IMR-90 (cell line): ENCODE results near the gene TOR4A. TPM values are rescaled to one million over a fixed set of nuclear protein-coding genes. Genes with fewer than 3 reads are reported as not detected.

ENCODE experiments used
- ATAC-seq: fragments of 200-7000 bp; cut with Tn5 transposase; 2 replicates; pipeline ENCODE4 v1.9.1; 2020; ENCODE audit warnings: low read depth, mild to moderate bottlenecking, moderate library complexity
- BruUV-seq: library from RNA; stranded (reverse); fragments of 400-500 nt; replicated peaks from 2 replicates; lab custom pipeline; 2021; lab: Mats Ljungman, UMichigan
- CTCF ChIA-PET: fragments of 300-600 bp; formaldehyde crosslinking; extraction: SDS; loops from one replicate; lab custom pipeline; 2021; ENCODE audit warnings: antibody characterized with exemption; lab: Yijun Ruan, JAX
- POLR2A ChIA-PET: fragments of 300-600 bp; sonication (Branson Sonifier 250); formaldehyde crosslinking; loops from one replicate; lab custom pipeline; 2022; ENCODE audit warnings: antibody characterized with exemption; ENCODE audit not compliant: unreplicated experiment; lab: Charles Lee
- DNase-seq: peaks from one replicate; pipeline ENCODE4 v3.0.0; 2013
- H2AFZ ChIP-seq: replicated peaks from 2 replicates; pipeline ENCODE3; 2013; ENCODE audit warnings: low read length, mild to moderate bottlenecking; ENCODE audit not compliant: poor library complexity
- H2AK5ac ChIP-seq: 2 replicates; pipeline ENCODE4 v1.6.1; 2013; ENCODE audit warnings: low read depth, low read length, inconsistent platforms
- H2AK9ac ChIP-seq: replicated peaks from 2 replicates; pipeline ENCODE3; 2013; ENCODE audit warnings: mild to moderate bottlenecking, low read depth, low read length, moderate library complexity; ENCODE audit not compliant: poor library complexity
- H2BK120ac ChIP-seq: 2 replicates; pipeline ENCODE4 v1.6.1; 2013; ENCODE audit warnings: low read depth, low read length, inconsistent platforms
- H2BK15ac ChIP-seq: 3 replicates; pipeline ENCODE4 v1.6.1; 2013; ENCODE audit warnings: low read depth, low read length, inconsistent platforms
- H2BK20ac ChIP-seq: 2 replicates; pipeline ENCODE4 v1.6.1; 2013; ENCODE audit warnings: low read depth, mild to moderate bottlenecking, inconsistent platforms, low read length, moderate library complexity
- H2BK5ac ChIP-seq: 2 replicates; pipeline ENCODE4 v1.6.1; 2013; ENCODE audit warnings: mild to moderate bottlenecking, low read depth, low read length, inconsistent platforms; ENCODE audit not compliant: poor library complexity, severe bottlenecking
- H3K14ac ChIP-seq: replicated peaks from 2 replicates; pipeline ENCODE4 v1.6.1; 2013; ENCODE audit warnings: low read depth, low read length, inconsistent platforms
- H3K18ac ChIP-seq: 2 replicates; pipeline ENCODE4 v1.6.1; 2013; ENCODE audit warnings: low read depth, low read length, control low read depth
- H3K23ac ChIP-seq: 2 replicates; pipeline ENCODE4 v1.6.1; 2013; ENCODE audit warnings: low read depth, low read length, inconsistent platforms
- H3K27ac ChIP-seq: 2 replicates; pipeline ENCODE4 v1.5.1; 2013; ENCODE audit warnings: mild to moderate bottlenecking, control low read depth, low read length; ENCODE audit not compliant: insufficient read depth
- H3K27me3 ChIP-seq: 2 replicates; pipeline ENCODE4 v1.6.1; 2013; ENCODE audit warnings: low read length; ENCODE audit not compliant: control insufficient read depth, insufficient read depth
- H3K36me3 ChIP-seq: 2 replicates; pipeline ENCODE4 v1.6.1; 2013; ENCODE audit warnings: low read length, mixed read lengths; ENCODE audit not compliant: control insufficient read depth, insufficient read depth
- H3K4ac ChIP-seq: 2 replicates; pipeline ENCODE4 v1.6.1; 2013; ENCODE audit warnings: low read depth, low read length, inconsistent platforms
- H3K4me1 ChIP-seq: 2 replicates; pipeline ENCODE4 v1.6.1; 2013; ENCODE audit warnings: low read length, mixed read lengths; ENCODE audit not compliant: control insufficient read depth, insufficient read depth
- H3K4me2 ChIP-seq: 2 replicates; pipeline ENCODE4 v1.6.1; 2013; ENCODE audit warnings: low read depth, mild to moderate bottlenecking, control low read depth, low read length, moderate library complexity
- H3K4me3 ChIP-seq: 2 replicates; pipeline ENCODE4 v1.5.1; 2013; ENCODE audit warnings: low read depth, mild to moderate bottlenecking, control low read depth, low read length, moderate library complexity; ENCODE audit not compliant: insufficient read depth
- H3K56ac ChIP-seq: 2 replicates; pipeline ENCODE4 v1.6.1; 2013; ENCODE audit warnings: low read length, inconsistent platforms; ENCODE audit not compliant: insufficient read depth; ENCODE audit errors: extremely low read depth
- H3K79me1 ChIP-seq, 2 experiments: 2 replicates each; pipeline ENCODE4 v1.6.1; 2013; ENCODE audit warnings: low read length in 2 of 2, inconsistent platforms in 1 of 2, low read depth in 1 of 2
- H3K9ac ChIP-seq: 2 replicates; pipeline ENCODE4 v1.6.1; 2013; ENCODE audit warnings: low read depth, low read length, control low read depth
- H3K9me1 ChIP-seq: 2 replicates; pipeline ENCODE4 v1.6.1; 2013; ENCODE audit warnings: low read length, inconsistent platforms; ENCODE audit not compliant: insufficient read depth
- H3K9me3 ChIP-seq: 2 replicates; pipeline ENCODE4 v1.6.1; 2013; ENCODE audit warnings: low read length; ENCODE audit not compliant: control insufficient read depth, insufficient read depth
- H4K20me1 ChIP-seq: 2 replicates; pipeline ENCODE4 v1.6.1; 2013; ENCODE audit warnings: low read length, inconsistent platforms; ENCODE audit not compliant: insufficient read depth
- H4K5ac ChIP-seq: 2 replicates; pipeline ENCODE4 v1.6.1; 2013; ENCODE audit warnings: mild to moderate bottlenecking, low read depth, low read length, control low read depth
- H4K8ac ChIP-seq, 2 experiments: 2 replicates each; pipeline ENCODE4 v1.6.1; 2013; ENCODE audit warnings: low read depth in 2 of 2, low read length in 2 of 2, control low read depth in 1 of 2, inconsistent platforms in 1 of 2
- H4K91ac ChIP-seq: 2 replicates; pipeline ENCODE4 v1.6.1; 2013; ENCODE audit warnings: low read depth, low read length, inconsistent platforms; ENCODE audit not compliant: insufficient read depth
- BHLHE40 ChIP-seq: fragments of 150-350 bp; IDR thresholded peaks from 2 replicates; pipeline ENCODE4 v1.6.1; 2016; ENCODE audit warnings: mild to moderate bottlenecking, low read depth, low read length
- CHD1 ChIP-seq: IDR thresholded peaks from 2 replicates; pipeline ENCODE4 v1.6.1; 2012; ENCODE audit warnings: low read depth, low read length, improper control_type of control experiment
- CTCF ChIP-seq: conservative IDR thresholded peaks from 2 replicates; pipeline ENCODE4 v1.5.1; 2012; ENCODE audit warnings: mild to moderate bottlenecking, low read depth, low read length, improper control_type of control experiment
- FOS ChIP-seq: fragments of 150-350 bp; IDR thresholded peaks from 2 replicates; pipeline ENCODE4 v1.6.1; 2016; ENCODE audit warnings: low read depth, low read length
- MAZ ChIP-seq: IDR thresholded peaks from 2 replicates; pipeline ENCODE4 v1.6.1; 2012; ENCODE audit warnings: low read depth, mild to moderate bottlenecking, low read length, improper control_type of control experiment, moderate library complexity, borderline replicate concordance
- NFE2L2 ChIP-seq: fragments of 150-350 bp; IDR thresholded peaks from 2 replicates; pipeline ENCODE4 v1.6.1; 2016; ENCODE audit warnings: low read depth, mild to moderate bottlenecking, low read length
- POLR2A ChIP-seq: IDR thresholded peaks from 2 replicates; pipeline ENCODE4 v1.6.1; 2012; ENCODE audit warnings: mild to moderate bottlenecking, low read depth, low read length
- RFX5 ChIP-seq: IDR thresholded peaks from 2 replicates; pipeline ENCODE4 v1.8.0; 2012; ENCODE audit warnings: low read depth, mild to moderate bottlenecking, low read length, moderate library complexity
- SMC3 ChIP-seq: fragments of 150-350 bp; IDR thresholded peaks from 2 replicates; pipeline ENCODE4 v1.6.1; 2016; ENCODE audit warnings: low read depth, mild to moderate bottlenecking, antibody characterized with exemption, low read length, moderate library complexity
- WGBS, 2 experiments: methylation state at CpG; one replicate each; pipeline versions ENCODE4 v1.1.5 to v1.1.7; 2013; ENCODE audit warnings: missing lambda C conversion rate in 2 of 2; ENCODE audit not compliant: insufficient read length in 1 of 2; ENCODE audit errors: extremely low coverage in 2 of 2; 5-methylcytosine and 5-hydroxymethylcytosine counted together
- dilution Hi-C: fragments of 300-500 bp; cut with HindIII; formaldehyde crosslinking; loops from one replicate; pipeline ENCODE4 v1.14.3; 2018; ENCODE audit warnings: low sequenced_read_pairs; ENCODE audit not compliant: unreplicated experiment
- in situ Hi-C: fragments of 300-500 bp; cut with MboI; formaldehyde crosslinking; loops from 3 replicates; pipeline ENCODE4 v1.14.3; 2019; ENCODE audit warnings: low sequenced_read_pairs, inconsistent platforms, mixed read lengths
- intact Hi-C: fragments of 100-400 bp; cut with micrococcal nuclease; formaldehyde crosslinking; loops from 2 replicates; pipeline ENCODE4 v1.10.0; 2022
- polyA plus RNA-seq, 3 experiments: library from polyadenylated mRNA; depleted of rRNA; stranded (reverse); fragments of >200 nt; gene quantifications; 2 replicates each; pipeline ENCODE4 v1.2.3, GENCODE V29; 2012; ENCODE audit warnings: low replicate concordance in 1 of 3
- total RNA-seq: library from RNA; depleted of rRNA; stranded (reverse); fragments of >200 nt; gene quantifications from 2 replicates; pipeline ENCODE4 v1.2.3, GENCODE V29; 2012

Gene TOR4A
- total and polyA plus RNA-seq, 2 of the 4 experiments (the other 2 are of a cell fraction), result 9.7 to 22.9 TPM

- DNase-seq, result no peak
- no peak overlapping the region for H3K4me2 ChIP-seq
- H3K4me3 ChIP-seq, result no peak overlapping the region
- H3K4me1 ChIP-seq, result peaks cover 11% of the 10 kb centered on the region
- no peak overlapping the region for H2BK5ac ChIP-seq
- in situ Hi-C loops (no loop called here), intact Hi-C loops (no loop called here), dilution Hi-C loops (no loop called here)
- H4K8ac ChIP-seq, result no peak overlapping the region
- no peak overlapping the region for H3K27ac ChIP-seq
- H3K18ac ChIP-seq, result no peak overlapping the region
- no peak overlapping the region for H2AK5ac ChIP-seq
- no peak overlapping the region for H2BK120ac ChIP-seq
- H2AFZ ChIP-seq, result no peak overlapping the region
- no peak overlapping the region for H3K4ac ChIP-seq
- CTCF ChIA-PET, result no interaction called here
- H4K91ac ChIP-seq, result no peak overlapping the region
- no peak overlapping the region for H3K9ac ChIP-seq
- no peaks in the 10 kb centered on the region for H3K9me3 ChIP-seq
- WGBS, 2 experiments, result 80% methylated on average over 1 of the region's 15 CpGs; no CpG with 5 or more reads in 1 of the 2 experiments
- BruUV-seq, result no TSS peak
- no peak overlapping the region for H3K14ac ChIP-seq
- POLR2A ChIA-PET, result no interaction called here
- peaks cover 25% of the 10 kb centered on the region for H3K36me3 ChIP-seq
- H4K5ac ChIP-seq, result no peak overlapping the region
- TF ChIP-seq CHD1 (no peak), RFX5 (no peak), MAZ (no peak), BHLHE40 (no peak), FOS (no peak), CTCF (no peak), POLR2A (no peak), NFE2L2 (no peak), SMC3 (no peak)
- no peaks in the 10 kb centered on the region for H3K27me3 ChIP-seq
- H3K9me1 ChIP-seq, result no peaks in the 10 kb centered on the region
- no peak overlapping the region for H3K23ac ChIP-seq
- H3K56ac ChIP-seq, result no peak overlapping the region
- H4K20me1 ChIP-seq, result peaks cover 11% of the 10 kb centered on the region
- H2BK20ac ChIP-seq, result no peak overlapping the region
- ATAC-seq, result no peak
- no peak overlapping the region for H2AK9ac ChIP-seq
- H2BK15ac ChIP-seq, result no peak overlapping the region
- H3K79me1 ChIP-seq, result peaks cover 15 to 37% of the 10 kb centered on the region in 2 experiments
Observed at GRCh38 chr9:137256856-137257255, 20.7 kb upstream of the TOR4A start.
